NCI-H524 treated with DMSO at 0.1 percent for 48 hours (cell line): Measurements from ENCODE around the gene FTO.
A peak's percentile ranks its signal among the peaks of the same experiment; 100 is the strongest.
"Not testable (repeated sequence)": the region's sequence is repeated elsewhere in the genome, so short reads cannot be mapped to it uniquely, and the experiment has no call there.

ENCODE experiments used
- DNase-seq: peaks from one replicate; lab custom pipeline; 2025; lab: John Stamatoyannopoulos, UW

FTO gene

GRCh38 chr16:54178478-54178976 is 474.6 kb downstream of the FTO start:
- DNase-seq: no peak

- no peak for DNase-seq
Observed at GRCh38 chr16:54180421-54181359, 476.7 kb downstream of the FTO start.

GRCh38 chr16:54181683-54182329 is 477.9 kb downstream of the FTO start:
- DNase-seq: not testable (repeated sequence)

GRCh38 chr16:54185045-54185444 is 481.1 kb downstream of the FTO start:
- no peak for DNase-seq

- no peak for DNase-seq
Observed at GRCh38 chr16:54191163-54191562, 487.2 kb downstream of the FTO start.

GRCh38 chr16:54191592-54191991 is 487.6 kb downstream of the FTO start:
- no peak for DNase-seq

GRCh38 chr16:54193013-54193664 is 489.2 kb downstream of the FTO start:
- DNase-seq: no peak

GRCh38 chr16:54193665-54194333 is 489.8 kb downstream of the FTO start:
- DNase-seq: peak; percentile 47

GRCh38 chr16:54194334-54194743 is 490.4 kb downstream of the FTO start:
- DNase-seq: no peak

GRCh38 chr16:54197758-54198157 is 493.8 kb downstream of the FTO start:
- DNase-seq: no peak

GRCh38 chr16:54199487-54200160 is 495.7 kb downstream of the FTO start:
- no peak for DNase-seq

GRCh38 chr16:54200161-54200534 is 496.2 kb downstream of the FTO start:
- no peak for DNase-seq

GRCh38 chr16:54200720-54201119 is 496.8 kb downstream of the FTO start:
- no peak for DNase-seq

- no peak for DNase-seq
Observed at GRCh38 chr16:54201200-54201599, 497.2 kb downstream of the FTO start.
